Limb (tissue), 2 donors: ENCODE results near the gene UROS.

ENCODE experiments used
- DNase-seq, 2 donors: peaks; one replicate each; pipeline ENCODE4 v3.0.0-alpha.2; 2016; ENCODE audit errors: extremely low spot score in 2 of 2

Gene UROS

GRCh38 chr10:125822878-125823662, at the start of gene UROS, which contains the start of gene BCCIP:
UROS (minus strand) TSS chr10:125823258; CDS start chr10:125816499, 6,759 bp downstream.
BCCIP (plus strand) TSS chr10:125823546; CDS start chr10:125823558, 12 bp downstream.
- peak; percentile 92 to 95 for DNase-seq

GRCh38 chr10:125871338-125871737, 48.3 kb upstream of the UROS start:
- no peak for DNase-seq

- DNase-seq, result peak in 1 of 2 donors; percentile 33
These were observed 45.4 kb upstream of the UROS start for GRCh38 chr10:125868372-125868975.

- no peak for DNase-seq
These were observed 43.5 kb upstream of the UROS start for GRCh38 chr10:125866421-125867029.

GRCh38 chr10:125865120-125865519, 42.1 kb upstream of the UROS start:
- no peak for DNase-seq

GRCh38 chr10:125859128-125859817, 36.2 kb upstream of the UROS start:
- DNase-seq, result no peak

GRCh38 chr10:125857185-125857760, 34.2 kb upstream of the UROS start:
- DNase-seq, result no peak

- no peak for DNase-seq
These were observed 29.4 kb upstream of the UROS start for GRCh38 chr10:125852487-125852886.

- no peak for DNase-seq
These were observed 28.0 kb upstream of the UROS start for GRCh38 chr10:125850766-125851731.

- DNase-seq, result no peak
These were observed 26.4 kb upstream of the UROS start for GRCh38 chr10:125849448-125849847.

GRCh38 chr10:125848857-125849256, 25.8 kb upstream of the UROS start:
- DNase-seq, result no peak

GRCh38 chr10:125848371-125848770, 25.3 kb upstream of the UROS start:
- no peak for DNase-seq

- no peak for DNase-seq
These were observed 23.8 kb upstream of the UROS start for GRCh38 chr10:125846894-125847293.

GRCh38 chr10:125845617-125846016, 22.6 kb upstream of the UROS start:
- no peak for DNase-seq

- no peak for DNase-seq
These were observed 21.7 kb upstream of the UROS start for GRCh38 chr10:125844751-125845221.

GRCh38 chr10:125843603-125844329, 20.7 kb upstream of the UROS start:
- DNase-seq, result no peak

GRCh38 chr10:125840955-125841354, 17.9 kb upstream of the UROS start:
- DNase-seq, result no peak

- DNase-seq, result no peak
These were observed 17.3 kb upstream of the UROS start for GRCh38 chr10:125840406-125840805.

- DNase-seq, result no peak
These were observed 15.9 kb upstream of the UROS start for GRCh38 chr10:125838802-125839575.
